HG02610 (cell line): Measurements from ENCODE around the gene MOCS1.

ENCODE experiments used
- ATAC-seq: cut with Tn5 transposase; IDR thresholded peaks from one replicate; pipeline ENCODE4 v1.9.1; 2021; ENCODE audit warnings: mild to moderate bottlenecking, moderate library complexity; ENCODE audit not compliant: unreplicated experiment

The MOCS1 gene

DNA sequence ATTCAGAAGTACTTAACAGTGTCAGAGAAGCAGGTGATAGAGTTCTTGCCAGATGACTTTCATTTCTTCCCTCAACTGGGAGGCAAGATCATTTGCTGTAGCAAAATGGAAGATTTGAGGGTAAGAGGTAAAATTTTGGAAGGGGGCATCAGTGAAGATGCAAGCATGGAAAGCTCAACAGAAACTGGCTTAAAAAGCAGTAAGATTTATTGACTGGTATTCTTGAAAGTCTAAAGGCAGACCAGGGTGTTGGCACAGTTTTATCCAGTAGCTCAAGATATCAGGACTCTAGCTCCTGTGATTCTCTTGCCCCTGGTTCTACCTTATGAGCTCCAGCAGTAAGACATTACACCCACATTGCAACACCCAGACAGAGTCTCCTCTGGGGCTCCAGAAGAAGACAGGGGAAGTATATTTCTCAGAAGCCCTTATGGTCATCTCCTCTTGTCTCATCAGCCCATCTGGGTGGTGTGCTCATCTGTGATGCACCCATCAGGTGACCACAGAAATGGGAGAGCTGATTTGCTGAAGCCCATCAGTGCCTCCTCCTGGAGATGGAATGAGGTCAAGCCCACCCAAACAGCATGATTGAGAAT lies 16.0 kb upstream of the MOCS1 start:
- ATAC-seq = no peak

- ATAC-seq = no peak
Measured at GRCh38 chr6:39948199-39948791, 14.0 kb upstream of the MOCS1 start.

- ATAC-seq = no peak
Measured at GRCh38 chr6:39947611-39948068, 13.4 kb upstream of the MOCS1 start.

DNA sequence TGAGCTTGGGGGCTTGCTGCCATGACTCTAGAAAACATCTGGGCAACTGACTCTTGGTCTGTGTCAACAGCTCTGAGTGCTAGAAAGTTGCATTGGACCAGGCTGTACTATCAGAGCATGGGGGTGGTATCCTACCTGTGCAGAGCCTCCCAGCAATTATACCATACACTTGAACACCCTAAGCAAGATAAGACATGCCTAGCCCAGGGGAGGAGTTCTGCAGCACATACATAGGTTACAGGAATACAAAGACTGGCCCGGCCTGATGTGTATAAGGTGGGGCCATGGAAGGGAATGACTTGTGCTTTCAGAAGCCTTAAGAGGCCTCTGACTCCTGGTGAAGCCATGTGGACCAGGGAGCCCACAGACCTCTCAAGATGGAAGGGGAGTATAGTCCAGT lies 11.4 kb upstream of the MOCS1 start:
- ATAC-seq = no peak

- no peak for ATAC-seq
Measured at GRCh38 chr6:39942903-39943580, 8.8 kb upstream of the MOCS1 start.

DNA sequence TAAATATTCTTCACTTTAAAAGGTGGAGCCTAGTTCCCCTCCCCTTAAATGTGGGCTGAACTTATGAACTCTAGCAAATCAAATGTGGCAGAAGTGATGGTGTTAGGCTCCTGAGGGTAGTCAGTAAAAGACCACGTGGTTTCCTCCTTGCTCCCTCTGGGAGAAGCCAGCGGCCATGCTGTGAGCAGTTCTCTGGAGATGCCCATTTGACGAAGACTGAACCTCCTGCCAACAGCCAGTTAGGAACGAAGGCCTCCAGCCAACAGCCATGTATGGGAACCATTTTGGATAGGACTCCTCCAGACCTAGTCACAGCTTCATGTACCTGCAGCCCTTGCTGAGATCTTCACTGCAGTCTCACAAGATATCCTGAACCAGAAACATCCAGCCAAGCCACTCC lies 7.6 kb upstream of the MOCS1 start:
- no peak for ATAC-seq

- ATAC-seq = no peak
Measured at GRCh38 chr6:39941138-39941537, 6.9 kb upstream of the MOCS1 start.

DNA sequence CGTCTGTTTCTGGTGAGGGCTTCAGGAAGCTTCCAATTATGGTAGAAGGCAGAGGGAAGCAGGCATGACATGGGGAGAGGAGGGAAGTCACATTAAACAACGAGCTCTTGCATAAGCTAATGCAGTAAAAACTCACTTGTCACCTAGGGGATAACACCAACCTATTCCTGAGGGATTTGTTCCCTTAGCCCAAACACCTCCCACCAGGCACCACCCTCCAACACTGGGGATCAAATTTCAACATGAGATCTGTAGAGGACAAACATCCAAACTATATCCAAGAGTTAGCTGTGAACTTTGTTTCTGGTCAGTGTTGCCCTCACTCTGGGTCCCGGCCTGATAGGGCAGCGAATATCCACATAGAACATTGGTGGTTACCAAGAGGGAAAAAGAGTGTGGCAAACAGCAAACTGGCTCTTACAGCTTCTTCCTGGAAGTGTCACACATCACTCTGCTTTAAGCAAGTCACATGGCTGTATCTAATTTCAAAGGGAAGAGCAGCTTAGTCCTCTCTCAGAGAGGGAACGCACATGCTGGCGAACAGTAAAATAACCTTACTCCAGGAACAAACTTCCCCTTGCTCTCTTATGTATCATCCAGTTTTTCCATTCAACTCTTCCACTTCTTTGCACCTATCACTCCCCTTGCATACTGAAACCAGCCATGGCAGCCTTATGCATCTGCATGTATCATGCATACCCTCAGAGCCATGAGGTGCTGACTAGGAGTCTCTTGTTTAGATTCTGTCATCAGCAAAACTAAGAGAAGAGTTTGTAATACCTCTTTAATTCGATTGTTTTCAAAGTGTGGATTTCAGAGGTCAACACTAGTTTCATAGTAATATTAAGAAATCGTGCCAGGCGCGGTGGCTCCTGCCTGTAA lies 4.8 kb upstream of the MOCS1 start:
- ATAC-seq = no peak

DNA sequence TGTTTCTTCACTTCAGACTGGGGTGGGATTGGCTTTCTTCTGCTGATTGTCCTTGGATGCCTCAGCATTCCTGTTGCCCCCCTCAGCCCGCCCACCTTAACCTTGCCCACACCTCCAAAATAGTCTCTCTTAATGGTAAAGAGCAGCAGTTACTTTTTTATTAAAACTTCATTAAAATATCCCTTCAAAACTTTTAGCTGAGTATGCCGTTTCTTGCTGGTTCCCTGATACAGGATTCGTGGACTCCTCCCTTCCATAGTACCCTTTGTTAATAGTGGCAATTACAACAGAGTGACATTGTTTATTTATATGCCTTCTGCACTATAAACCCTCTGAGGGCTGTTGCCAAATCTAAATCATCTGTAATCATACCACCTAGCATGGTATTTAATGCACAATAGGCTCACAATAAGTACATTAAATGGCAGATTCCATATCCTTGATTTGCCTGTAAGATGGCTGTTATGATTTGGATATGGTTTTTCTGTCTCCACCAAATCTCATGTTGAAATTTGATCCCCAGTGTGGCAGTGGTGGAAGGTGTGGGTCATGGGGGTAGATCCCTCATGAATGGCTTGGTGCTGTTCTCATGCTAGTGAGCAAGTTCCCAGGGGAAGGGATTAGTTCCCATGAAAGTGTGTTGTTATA lies 3.5 kb upstream of the MOCS1 start:
- ATAC-seq = no peak

GRCh38 chr6:39936857-39937256 lies 2.6 kb upstream of the MOCS1 start:
- no peak for ATAC-seq

DNA sequence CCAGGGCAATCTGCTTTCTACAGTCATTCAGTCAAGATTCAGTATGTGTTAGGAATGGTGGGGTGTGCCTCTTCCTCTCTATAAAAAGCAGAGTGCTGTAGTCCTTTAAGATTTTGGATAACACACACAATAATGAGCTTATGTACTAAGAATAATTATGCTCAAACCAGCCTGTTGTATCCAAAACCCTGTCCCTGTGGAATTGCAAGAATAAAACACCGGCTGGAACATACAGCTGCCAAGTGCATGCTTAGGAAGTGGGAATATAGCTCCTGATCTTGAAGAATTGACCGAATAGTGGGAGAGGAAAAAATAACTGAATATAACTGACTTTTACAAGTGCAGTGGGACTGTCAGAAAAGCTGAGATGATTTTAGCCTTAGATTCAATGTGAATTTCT lies 979 bp upstream of the MOCS1 start:
- ATAC-seq = no peak

- no peak for ATAC-seq
Measured at GRCh38 chr6:39933669-39934130, 562 bp downstream of the MOCS1 start.

GRCh38 chr6:39932386-39932910 lies 1.8 kb downstream of the MOCS1 start:
- no peak for ATAC-seq

GRCh38 chr6:39931607-39932006 lies 2.7 kb downstream of the MOCS1 start:
- ATAC-seq = no peak

DNA sequence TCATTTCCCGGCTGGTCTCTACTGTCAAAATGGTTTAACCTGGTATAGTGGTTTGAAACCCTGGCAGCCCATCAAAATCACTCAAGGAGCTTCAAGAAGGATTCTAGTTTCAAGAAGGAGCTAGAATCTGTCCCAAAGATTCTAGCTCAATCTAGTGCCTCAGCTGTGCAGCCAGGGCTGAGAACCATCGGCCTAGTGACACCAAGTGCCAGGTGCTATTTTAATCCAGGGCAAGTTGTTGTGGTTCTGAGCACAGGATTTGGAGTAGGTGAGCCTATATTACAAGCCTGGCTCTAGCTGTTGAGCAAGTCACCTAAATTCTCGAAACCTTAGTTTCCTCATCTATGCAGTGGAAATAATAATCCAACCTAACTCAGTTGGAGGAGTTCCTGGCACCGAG lies 3.7 kb downstream of the MOCS1 start:
- no peak for ATAC-seq

- no peak for ATAC-seq
Measured at GRCh38 chr6:39929733-39930461, 4.4 kb downstream of the MOCS1 start.

DNA sequence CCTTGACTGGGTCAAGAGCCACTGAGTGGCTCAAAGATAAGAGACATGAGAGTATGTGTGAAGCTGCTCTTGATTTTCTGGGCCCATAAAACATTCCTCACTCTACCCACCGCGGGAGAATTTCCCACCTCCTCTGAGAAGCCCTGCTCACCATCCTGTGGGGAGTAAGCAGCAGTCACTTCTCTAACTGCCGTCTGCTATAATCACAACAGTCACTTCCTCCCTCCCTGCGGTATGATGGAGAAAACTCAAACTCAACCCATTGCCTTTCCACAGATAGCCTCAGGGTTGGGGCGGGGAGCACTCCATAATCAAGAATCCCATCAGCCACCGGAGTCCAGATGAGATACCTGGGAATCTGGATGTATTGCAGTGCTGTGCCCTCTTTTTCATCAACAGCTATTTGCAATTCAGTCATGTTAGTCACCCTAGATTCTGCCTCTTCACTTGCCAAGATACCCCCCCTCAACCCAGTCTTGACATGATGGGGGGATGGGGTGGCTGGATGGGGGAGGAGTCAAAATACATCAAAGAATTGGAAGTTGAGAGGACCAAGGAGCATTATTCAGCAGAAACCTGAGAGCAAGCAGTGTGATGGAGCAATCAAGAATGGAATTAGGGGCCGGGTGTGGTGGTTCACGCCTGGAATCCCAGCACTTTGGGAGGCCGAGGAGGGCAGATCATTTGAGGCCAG lies 5.1 kb downstream of the MOCS1 start:
- ATAC-seq = no peak

GRCh38 chr6:39927159-39927558 lies 7.1 kb downstream of the MOCS1 start:
- ATAC-seq = no peak

DNA sequence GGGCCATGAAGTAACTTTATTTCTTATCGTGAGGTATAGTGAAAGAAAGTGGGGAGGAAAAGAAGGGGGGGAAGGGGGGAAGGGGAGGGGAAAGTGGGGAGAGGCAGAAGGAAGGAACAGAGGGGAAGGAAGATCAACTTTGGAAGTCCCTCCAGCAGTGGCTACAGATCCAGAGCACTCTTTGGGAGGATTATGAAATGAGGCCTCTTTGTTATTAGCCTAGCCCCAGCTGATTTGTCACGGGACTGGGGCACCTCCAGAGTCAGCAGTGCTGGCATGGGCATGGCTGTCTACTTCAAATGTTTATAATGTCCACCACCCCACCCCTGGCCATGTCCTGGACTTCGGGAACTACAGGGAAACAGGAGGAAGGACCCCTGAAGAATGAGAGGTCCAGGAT lies 7.6 kb downstream of the MOCS1 start:
- ATAC-seq = no peak
